ENCODE data around the gene GALNT18.

Gene GALNT18

DNA sequence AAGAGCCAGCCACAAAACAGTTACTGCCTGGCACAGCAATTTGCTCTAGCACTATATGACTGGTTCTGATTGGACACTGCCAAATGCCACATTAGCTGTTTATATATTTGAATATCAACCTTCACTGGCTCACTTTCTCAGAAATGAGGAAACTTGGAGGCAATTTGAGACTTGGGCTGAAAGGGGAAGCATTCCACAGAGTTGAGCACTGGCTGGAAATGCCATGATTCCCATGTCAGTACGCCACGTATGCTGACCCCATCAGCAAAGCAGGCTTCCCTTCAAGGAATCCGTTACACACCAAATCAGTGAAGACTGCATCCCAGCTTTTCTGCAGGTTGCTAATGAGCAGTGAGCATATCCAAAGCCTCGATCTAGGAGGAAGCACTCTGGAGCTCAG is 34.7 kb downstream of the GALNT18 start:
- peaks cover 2% of the 10 kb centered on the region for H3K27me3 Mint-ChIP-seq
- no peaks in the 10 kb centered on the region for H3K9me3 Mint-ChIP-seq
- no peak for DNase-seq
- H3K4me3 Mint-ChIP-seq = no peak overlapping the region
- H3K27ac Mint-ChIP-seq = no peak overlapping the region
- H3K36me3 Mint-ChIP-seq (ENCODE audit: low read depth) = no peaks in the 10 kb centered on the region
- no peaks in the 10 kb centered on the region for H3K4me1 Mint-ChIP-seq (ENCODE audit: low read depth)

DNA sequence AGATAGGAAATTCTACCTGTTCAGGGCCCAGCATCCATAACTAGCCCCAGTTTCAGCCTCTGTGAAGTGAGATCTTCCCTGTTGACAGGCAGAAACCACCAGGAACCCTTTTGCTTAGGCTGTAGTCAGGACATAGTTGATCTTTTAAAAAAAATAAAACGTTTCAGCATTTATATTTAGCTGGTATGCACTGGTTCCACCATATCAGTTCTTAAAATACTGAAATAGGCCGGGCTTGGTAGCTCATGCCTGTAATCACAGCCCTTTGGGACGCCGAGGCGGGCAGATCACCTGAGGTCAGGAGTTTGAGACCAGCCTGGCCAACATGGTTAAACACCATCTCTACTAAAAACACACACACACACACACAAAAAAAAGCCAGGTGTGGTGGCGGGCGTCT is 35.3 kb downstream of the GALNT18 start:
- H3K27ac Mint-ChIP-seq = no peak overlapping the region
- peaks cover 2% of the 10 kb centered on the region for H3K27me3 Mint-ChIP-seq
- no peak for DNase-seq
- no peaks in the 10 kb centered on the region for H3K36me3 Mint-ChIP-seq (ENCODE audit: low read depth)
- no peaks in the 10 kb centered on the region for H3K4me1 Mint-ChIP-seq (ENCODE audit: low read depth)
- no peak overlapping the region for H3K4me3 Mint-ChIP-seq
- no peaks in the 10 kb centered on the region for H3K9me3 Mint-ChIP-seq

DNA sequence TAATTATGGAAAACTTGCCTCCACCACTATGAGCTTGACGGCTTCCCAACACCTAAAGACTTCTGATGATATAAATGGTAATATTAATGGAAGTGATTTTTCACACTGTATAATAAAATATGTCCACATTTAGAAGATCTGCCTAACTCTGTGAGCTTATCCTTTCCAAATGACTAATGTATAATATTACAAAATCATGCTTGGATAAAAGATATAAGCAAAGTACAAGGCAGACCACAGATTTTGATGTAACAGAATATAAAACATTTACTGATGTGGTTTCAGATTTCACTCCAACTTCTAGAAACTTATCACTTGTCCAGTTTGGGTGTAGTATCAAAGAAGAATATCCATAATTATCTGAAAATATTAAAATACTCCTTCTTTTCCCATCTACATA is 36.9 kb downstream of the GALNT18 start:
- Mint-ChIP-seq H3K36me3 (ENCODE audit: low read depth) (no peaks in the 10 kb centered on the region), H3K27ac (no peak overlapping the region), H3K4me3 (no peak overlapping the region), H3K4me1 (ENCODE audit: low read depth) (no peaks in the 10 kb centered on the region), H3K9me3 (no peaks in the 10 kb centered on the region), H3K27me3 (peaks cover 5% of the 10 kb centered on the region)
- DNase-seq = no peak

DNA sequence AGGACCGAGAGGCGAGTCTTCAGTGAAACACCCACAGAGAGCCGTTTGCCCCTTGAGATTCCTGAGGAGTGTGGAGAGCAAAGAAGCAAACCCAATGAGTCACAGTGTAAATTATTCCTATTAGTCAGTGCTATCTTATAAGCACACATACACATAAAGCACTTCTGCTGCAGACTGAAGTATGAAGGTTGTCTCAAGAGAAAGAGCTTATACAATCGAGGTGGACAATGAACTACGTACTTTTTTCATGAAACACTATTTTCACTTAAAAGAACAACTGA is 37.3 kb downstream of the GALNT18 start:
- H3K4me1 Mint-ChIP-seq (ENCODE audit: low read depth) = no peaks in the 10 kb centered on the region
- no peak overlapping the region for H3K27ac Mint-ChIP-seq
- no peaks in the 10 kb centered on the region for H3K9me3 Mint-ChIP-seq
- H3K36me3 Mint-ChIP-seq (ENCODE audit: low read depth) = no peaks in the 10 kb centered on the region
- DNase-seq = no peak
- H3K4me3 Mint-ChIP-seq = no peak overlapping the region
- H3K27me3 Mint-ChIP-seq = peaks cover 5% of the 10 kb centered on the region

DNA sequence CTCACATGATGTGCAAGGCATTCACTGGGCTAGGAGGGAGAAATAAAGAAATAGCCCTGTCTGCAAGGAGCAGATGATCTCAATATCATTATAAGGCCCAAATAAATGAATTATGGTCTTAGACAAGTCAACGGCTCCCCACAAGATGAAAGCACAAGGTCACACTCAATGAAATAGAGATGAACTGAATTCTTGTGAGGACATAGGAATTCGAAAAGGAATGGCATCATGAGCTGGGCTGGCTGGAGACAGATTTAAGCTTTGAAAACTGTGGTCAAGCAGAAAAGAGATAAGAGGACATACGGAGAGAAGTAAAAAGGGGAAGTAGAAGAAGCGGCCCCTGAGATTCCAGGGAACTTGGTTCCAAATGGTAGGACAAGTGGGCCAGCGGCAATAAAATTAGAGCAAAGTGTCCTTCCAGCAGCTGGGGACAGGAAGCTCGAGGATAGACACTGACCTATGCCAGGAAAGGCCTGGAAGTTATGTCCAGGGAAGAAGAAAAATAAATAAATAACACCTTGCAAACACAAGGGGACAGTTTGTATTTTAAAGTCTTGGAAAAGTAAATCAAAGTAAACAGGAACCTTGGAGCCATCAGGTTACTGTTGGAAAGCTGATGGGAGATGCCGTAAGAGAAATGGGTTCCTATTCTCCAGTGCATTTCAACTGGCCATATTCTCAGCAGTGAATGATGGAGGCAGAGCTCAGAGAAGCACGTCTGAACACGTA is 37.8 kb downstream of the GALNT18 start:
- Mint-ChIP-seq H3K4me3 (no peak overlapping the region), H3K27ac (no peak overlapping the region), H3K9me3 (no peaks in the 10 kb centered on the region), H3K27me3 (peaks cover 5% of the 10 kb centered on the region), H3K4me1 (ENCODE audit: low read depth) (no peaks in the 10 kb centered on the region), H3K36me3 (ENCODE audit: low read depth) (no peaks in the 10 kb centered on the region)
- no peak for DNase-seq

DNA sequence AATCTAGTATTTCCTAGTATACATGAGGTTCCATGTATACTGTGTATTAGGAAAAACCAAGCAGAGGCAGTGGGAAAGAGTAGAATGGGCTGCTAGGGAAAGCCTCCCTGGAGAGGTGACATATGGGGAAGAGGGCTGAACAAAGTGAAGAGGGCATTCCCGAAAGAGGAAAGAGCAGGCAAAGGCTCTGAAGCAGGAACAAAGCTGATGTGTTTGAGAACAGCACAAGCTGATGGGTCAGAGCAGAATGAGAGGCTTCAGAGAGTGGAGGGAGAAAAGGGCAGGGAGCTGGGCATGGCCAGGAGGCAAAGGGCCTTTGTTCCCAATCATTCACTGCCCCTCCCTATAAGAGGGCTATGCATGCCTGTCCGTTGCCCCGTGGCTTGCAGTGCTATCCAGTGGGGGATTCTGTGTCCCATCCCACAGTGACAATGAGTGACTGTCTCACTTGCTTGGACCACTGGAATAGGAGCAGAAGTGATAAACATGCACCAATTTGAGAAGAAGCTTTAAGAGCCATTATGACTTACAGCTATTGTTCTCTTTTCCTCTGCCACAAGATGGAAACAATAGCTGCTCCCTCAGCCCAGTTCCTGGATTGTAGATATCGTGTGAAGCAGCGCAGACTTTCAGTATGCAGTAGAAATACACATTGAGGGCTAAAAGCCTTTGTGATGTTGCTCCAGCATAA is 39.6 kb downstream of the GALNT18 start:
- Mint-ChIP-seq H3K9me3 (no peaks in the 10 kb centered on the region), H3K36me3 (ENCODE audit: low read depth) (no peaks in the 10 kb centered on the region), H3K4me3 (no peak overlapping the region), H3K27me3 (peaks cover 5% of the 10 kb centered on the region), H3K4me1 (ENCODE audit: low read depth) (no peaks in the 10 kb centered on the region), H3K27ac (no peak overlapping the region)
- DNase-seq = no peak

DNA sequence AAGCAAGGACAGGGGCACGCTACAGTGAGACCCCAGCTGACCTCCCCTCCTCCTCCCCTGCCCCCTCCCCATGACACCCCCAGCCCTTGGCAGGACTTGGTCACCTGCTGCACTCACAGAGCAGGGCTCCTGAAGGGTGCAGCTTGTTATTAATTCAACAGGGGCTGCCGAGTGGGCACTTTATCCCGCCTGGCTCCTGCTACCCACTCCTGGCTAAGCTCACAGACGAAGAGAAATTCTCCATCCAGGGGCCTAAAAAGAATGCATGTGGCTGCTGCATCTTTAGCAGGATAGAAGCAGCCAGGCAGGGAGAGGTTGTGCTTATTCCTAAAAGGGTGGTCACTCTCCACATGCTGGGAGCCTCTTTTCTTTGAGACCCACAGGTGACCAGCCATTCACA is 40.3 kb downstream of the GALNT18 start:
- H3K27ac Mint-ChIP-seq = no peak overlapping the region
- H3K36me3 Mint-ChIP-seq (ENCODE audit: low read depth) = no peaks in the 10 kb centered on the region
- peaks cover 5% of the 10 kb centered on the region for H3K27me3 Mint-ChIP-seq
- no peaks in the 10 kb centered on the region for H3K9me3 Mint-ChIP-seq
- H3K4me1 Mint-ChIP-seq (ENCODE audit: low read depth) = no peaks in the 10 kb centered on the region
- no peak for DNase-seq
- H3K4me3 Mint-ChIP-seq = no peak overlapping the region

DNA sequence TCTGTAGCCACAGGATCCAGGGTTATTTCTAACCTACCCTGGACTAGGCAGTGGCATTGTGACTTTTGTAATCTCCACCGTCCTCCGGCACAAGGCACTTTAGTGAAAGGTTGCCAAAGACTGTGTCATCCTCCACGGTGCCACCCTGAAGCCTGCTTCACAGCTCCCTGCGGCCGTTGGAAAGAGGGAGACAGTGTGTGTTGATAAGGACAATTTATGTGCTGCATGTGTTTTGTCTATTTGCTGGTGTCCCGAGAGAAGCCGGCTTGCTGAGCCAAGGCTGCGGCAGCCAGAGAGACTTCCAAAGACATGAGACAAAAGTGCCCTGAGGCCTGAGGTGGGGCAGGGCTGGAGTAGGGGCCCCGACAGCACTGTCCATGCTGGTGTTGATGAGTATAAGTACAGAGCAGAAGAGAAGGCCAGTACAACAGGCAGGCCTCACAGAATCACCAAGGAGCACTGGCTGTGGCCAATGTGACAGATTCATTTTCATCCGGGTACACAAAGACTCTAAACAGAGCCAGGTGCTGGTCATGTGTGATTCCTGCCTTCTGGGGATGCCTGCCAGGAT is 40.9 kb downstream of the GALNT18 start:
- Mint-ChIP-seq H3K4me3 (no peak overlapping the region), H3K4me1 (ENCODE audit: low read depth) (no peaks in the 10 kb centered on the region), H3K27me3 (peaks cover 5% of the 10 kb centered on the region), H3K9me3 (no peaks in the 10 kb centered on the region), H3K27ac (no peak overlapping the region), H3K36me3 (ENCODE audit: low read depth) (no peaks in the 10 kb centered on the region)
- DNase-seq = no peak

DNA sequence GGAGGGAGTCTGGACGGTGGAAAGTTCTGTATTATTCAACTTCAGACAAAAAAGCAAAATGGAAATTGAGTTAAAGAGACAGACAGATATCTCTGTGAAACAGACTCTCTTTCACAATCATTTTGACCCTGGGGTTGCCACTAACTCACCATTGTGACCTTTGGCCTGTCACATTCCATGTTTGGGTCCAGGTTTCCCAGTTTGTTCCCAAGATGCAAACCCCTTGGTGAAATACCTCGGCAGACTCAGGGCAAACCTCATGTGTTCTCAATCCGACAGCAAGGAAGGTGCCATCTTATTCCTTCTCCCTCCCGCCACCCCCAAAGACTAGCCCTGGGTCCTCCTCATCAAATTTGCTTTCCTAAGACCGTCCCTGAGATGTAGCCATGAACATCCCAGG is 41.8 kb downstream of the GALNT18 start:
- Mint-ChIP-seq H3K4me1 (ENCODE audit: low read depth) (no peaks in the 10 kb centered on the region), H3K9me3 (no peaks in the 10 kb centered on the region), H3K36me3 (ENCODE audit: low read depth) (no peaks in the 10 kb centered on the region), H3K27me3 (peaks cover 5% of the 10 kb centered on the region), H3K27ac (no peak overlapping the region), H3K4me3 (no peak overlapping the region)
- DNase-seq = no peak

DNA sequence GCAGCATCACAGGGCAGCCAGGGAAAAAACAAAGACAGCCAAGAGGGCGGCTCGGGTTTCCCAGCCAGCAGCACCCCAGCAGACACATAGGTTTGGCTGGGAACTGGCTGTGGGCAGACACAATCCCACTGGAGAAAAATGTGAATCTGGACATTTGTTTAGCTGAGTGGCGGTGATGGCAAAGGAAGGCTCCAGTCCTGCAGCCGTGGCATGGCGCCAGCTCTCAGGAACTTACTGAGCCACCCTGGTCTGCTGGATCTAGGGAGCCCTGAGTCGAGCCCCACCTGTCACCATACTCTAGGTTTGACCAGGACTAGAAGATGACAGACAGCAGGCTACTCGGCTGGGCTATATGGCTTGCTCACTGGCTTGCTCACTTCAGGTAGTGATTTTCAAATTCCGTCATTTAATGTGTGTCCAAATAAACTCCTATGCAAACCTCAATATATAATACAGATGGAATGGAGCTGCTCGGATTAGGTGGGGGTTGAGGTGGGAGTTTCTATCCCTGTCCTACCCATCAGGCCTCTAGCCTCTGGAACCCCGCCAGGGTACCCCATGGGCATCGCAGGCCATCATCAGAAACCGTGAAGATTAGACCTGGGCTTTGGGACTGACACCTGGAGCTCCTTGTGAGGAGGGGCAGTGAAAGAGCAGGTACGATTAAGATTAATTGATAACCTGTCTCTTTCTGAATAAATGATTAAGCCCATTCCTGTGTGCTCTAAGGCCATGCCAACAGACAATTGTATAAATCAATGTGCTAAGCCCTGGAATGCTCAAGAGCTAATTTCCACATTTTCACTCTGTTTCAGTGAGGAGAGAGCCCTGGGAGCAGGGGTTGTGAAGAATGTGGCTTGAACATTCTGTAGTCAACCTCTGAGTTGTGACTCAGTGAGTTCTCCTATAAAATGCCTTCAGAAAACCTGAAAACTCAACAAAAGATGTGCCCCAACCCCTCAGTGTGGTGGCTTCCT is 42.5 kb downstream of the GALNT18 start:
- peaks cover 5% of the 10 kb centered on the region for H3K27me3 Mint-ChIP-seq
- no peak for DNase-seq
- H3K9me3 Mint-ChIP-seq = no peaks in the 10 kb centered on the region
- H3K36me3 Mint-ChIP-seq (ENCODE audit: low read depth) = no peaks in the 10 kb centered on the region
- no peaks in the 10 kb centered on the region for H3K4me1 Mint-ChIP-seq (ENCODE audit: low read depth)
- H3K27ac Mint-ChIP-seq = no peak overlapping the region
- H3K4me3 Mint-ChIP-seq = no peak overlapping the region

DNA sequence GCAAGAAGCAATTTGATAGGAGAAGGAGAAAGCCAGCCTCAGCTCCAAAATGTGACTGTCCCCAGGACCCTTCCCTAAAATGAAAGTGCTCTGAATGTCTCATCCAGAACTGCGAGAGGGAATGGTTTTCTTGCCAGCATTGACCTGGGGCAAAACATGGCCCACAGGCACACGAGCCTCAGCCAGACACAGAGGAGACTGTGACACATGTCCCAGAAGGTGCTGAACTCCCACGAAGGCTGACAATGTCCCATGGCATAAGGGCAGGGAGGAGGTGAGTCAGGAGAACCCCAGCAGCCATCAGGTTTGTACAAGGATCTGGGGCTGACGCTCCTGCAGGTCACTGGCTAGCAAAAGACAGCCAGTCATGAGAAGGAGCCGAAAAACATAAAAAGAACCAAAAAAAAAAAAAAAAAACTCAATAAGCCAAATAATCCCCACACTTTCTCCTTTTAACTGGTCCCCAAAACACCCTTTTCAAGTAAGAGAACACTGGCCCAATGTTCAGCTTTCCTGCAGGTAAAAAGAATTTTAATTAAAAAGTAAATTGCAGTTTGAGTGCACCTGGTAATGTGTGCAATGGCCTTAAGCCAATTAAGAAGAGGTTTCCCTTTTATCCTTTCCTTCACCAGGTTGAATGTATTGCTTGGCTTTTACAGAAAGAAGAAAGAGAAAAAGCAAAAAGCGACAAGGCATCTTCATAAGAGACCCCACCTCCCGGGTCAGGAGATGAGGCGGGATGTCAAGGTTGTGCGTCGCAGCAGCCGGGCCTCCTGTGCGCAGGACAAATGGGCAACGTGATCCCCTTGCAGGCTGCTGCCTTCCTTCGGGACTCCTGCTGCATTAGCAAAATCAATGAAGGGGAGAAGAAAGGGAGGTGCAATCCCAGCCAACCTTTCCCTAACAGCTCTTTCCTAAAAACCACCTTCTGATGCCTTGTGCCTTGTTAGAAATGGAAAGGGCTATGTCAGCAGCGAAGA is 43.6 kb downstream of the GALNT18 start:
- DNase-seq = no peak
- H3K4me3 Mint-ChIP-seq = no peak overlapping the region
- no peaks in the 10 kb centered on the region for H3K4me1 Mint-ChIP-seq (ENCODE audit: low read depth)
- no peak overlapping the region for H3K27ac Mint-ChIP-seq
- no peaks in the 10 kb centered on the region for H3K36me3 Mint-ChIP-seq (ENCODE audit: low read depth)
- no peaks in the 10 kb centered on the region for H3K9me3 Mint-ChIP-seq
- H3K27me3 Mint-ChIP-seq = peaks cover 3% of the 10 kb centered on the region

DNA sequence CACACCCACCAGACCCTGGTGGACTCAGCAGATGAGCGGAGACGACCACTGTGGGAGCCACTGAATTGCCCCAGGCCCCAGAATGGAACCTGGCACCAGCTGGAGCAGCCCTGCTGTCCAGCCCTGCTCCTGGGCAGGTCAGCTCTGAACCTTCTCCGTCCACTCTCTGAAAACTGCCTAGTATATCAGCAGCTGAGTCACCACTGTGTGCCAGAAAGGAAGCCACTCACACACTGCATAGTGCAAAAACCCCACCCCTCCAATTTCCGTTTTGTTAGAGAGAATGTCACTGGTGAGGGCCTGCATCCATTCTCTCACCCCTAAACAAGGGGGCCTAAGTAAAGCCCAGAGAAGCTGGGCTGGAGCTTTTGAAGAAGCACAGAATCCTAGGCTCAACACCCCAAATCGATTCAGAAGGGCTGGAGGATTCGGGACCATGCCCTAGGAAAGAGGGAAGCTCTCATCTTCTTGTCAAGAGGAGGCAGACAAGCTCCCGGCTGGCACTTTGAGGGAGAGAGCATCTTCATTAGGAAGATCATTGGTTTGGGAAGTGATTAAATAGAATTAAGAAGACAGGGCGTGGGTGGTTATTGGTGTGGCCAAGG is 44.5 kb downstream of the GALNT18 start:
- DNase-seq = no peak
- no peaks in the 10 kb centered on the region for H3K4me1 Mint-ChIP-seq (ENCODE audit: low read depth)
- no peaks in the 10 kb centered on the region for H3K36me3 Mint-ChIP-seq (ENCODE audit: low read depth)

DNA sequence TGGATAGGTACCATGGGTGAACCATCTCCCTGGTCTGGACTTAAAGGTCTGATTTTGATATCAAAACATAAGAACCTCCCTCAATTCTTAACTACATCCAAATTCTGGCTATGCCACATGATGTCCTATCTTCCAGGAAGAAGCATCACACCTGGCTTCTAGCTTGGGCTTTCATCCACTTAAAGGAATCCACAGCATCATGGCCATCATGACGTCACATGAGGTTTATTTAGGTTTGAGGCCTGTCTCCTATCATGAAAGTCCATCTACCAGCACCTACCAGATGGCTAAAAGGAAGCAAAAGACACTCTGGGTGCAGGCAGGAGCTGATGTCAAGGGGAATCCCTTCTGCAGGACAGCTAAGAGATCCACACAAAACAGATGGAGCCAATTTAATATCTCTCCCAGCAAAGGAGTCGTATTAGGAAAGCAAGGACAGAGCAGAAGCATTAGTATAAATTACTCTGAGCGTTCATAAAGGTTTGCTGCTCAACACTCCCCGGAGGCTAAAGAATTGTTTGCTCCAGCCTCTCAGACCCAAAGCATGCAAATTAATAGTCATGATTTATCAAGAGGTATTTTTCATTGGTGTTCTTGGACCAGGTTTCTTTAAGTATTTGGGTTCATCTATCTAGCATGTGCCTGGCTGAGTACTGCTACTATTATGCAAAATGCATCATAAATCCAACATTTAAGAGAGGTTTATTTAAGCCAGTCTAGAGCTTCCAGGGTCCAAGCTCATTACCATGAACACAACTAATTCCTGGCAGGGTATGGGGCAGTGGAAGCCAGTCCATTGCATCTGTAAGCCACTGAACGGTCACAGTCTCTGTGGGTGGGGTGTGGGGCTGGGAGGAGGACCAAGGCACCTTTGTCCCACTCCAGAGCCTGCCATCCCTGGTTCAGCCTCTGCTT is 47.2 kb downstream of the GALNT18 start:
- H3K4me3 Mint-ChIP-seq = no peak overlapping the region
- peaks cover 4% of the 10 kb centered on the region for H3K4me1 Mint-ChIP-seq (ENCODE audit: low read depth)
- no peak for DNase-seq
- H3K9me3 Mint-ChIP-seq = no peaks in the 10 kb centered on the region
- H3K36me3 Mint-ChIP-seq (ENCODE audit: low read depth) = no peaks in the 10 kb centered on the region
- no peak overlapping the region for H3K27ac Mint-ChIP-seq
- H3K27me3 Mint-ChIP-seq = peaks cover 5% of the 10 kb centered on the region

More for the DNA sequence above, 44.5 kb downstream of the GALNT18 start:
- no peak overlapping the region for H3K27ac Mint-ChIP-seq
- H3K27me3 Mint-ChIP-seq = peaks cover 3% of the 10 kb centered on the region
- no peak overlapping the region for H3K4me3 Mint-ChIP-seq
- no peaks in the 10 kb centered on the region for H3K9me3 Mint-ChIP-seq
